Gastroesophageal sphincter (tissue), 4 donors: ENCODE results near the gene MMP20. TPM values are rescaled to one million over a fixed set of nuclear protein-coding genes. Genes with fewer than 3 reads are reported as not detected.

ENCODE experiments used
- ATAC-seq: fragments of 150-250 bp; one replicate; pipeline ENCODE4 v1.9.1; 2016; ENCODE audit warnings: mild to moderate bottlenecking, moderate library complexity
- H3K27ac ChIP-seq, 4 donors: fragments of 200-600 bp; sonication (generic) in 3 of 4; 1 replicate in 3 of 4; 2 replicates in 1 of 4; pipeline ENCODE4 v1.5.1; 2016 to 2019
- H3K27me3 ChIP-seq: fragments of 200-600 bp; sonication (generic); one replicate; pipeline ENCODE4 v1.5.1; 2019
- H3K36me3 ChIP-seq, 2 donors: fragments of 200-600 bp; sonication (generic); one replicate each; pipeline ENCODE4 v1.5.1; 2019; ENCODE audit warnings: control low read depth in 1 of 2
- H3K4me1 ChIP-seq, 3 donors: fragments of 200-600 bp; sonication (generic); 1 replicate in 2 of 3; 2 replicates in 1 of 3; pipeline ENCODE4 v1.5.1; 2016 to 2019; ENCODE audit warnings: control low read depth in 2 of 3
- H3K4me3 ChIP-seq, 2 donors: fragments of 200-600 bp; sonication (generic); one replicate each; pipeline ENCODE4 v1.5.1; 2019; ENCODE audit warnings: mild to moderate bottlenecking in 1 of 2, moderate library complexity in 1 of 2
- H3K9me3 ChIP-seq, 3 donors: fragments of 200-600 bp; sonication (generic); one replicate each; pipeline ENCODE4 v1.5.1; 2017 to 2019; ENCODE audit warnings: control low read depth in 2 of 3
- CTCF ChIP-seq, 4 experiments: fragments of 200-600 bp in 2 of 4; fragments of 450-650 bp in 2 of 4; sonication (generic) in 1 of 4; IDR thresholded peaks; one replicate each; pipeline ENCODE4 v1.5.1; 2017 to 2019; ENCODE audit warnings: antibody characterized with exemption in 4 of 4, mild to moderate bottlenecking in 2 of 4, moderate library complexity in 2 of 4
- EP300 ChIP-seq: sonication (generic); formaldehyde crosslinking; IDR thresholded peaks from one replicate; pipeline ENCODE4 v1.6.1; 2017; ENCODE audit warnings: antibody characterized with exemption, mild to moderate bottlenecking
- POLR2A ChIP-seq, 2 donors: fragments of 450-650 bp; IDR thresholded peaks; one replicate each; pipeline ENCODE4 v1.6.1; 2017; ENCODE audit warnings: antibody characterized with exemption in 2 of 2, mild to moderate bottlenecking in 2 of 2, moderate library complexity in 1 of 2
- POLR2AphosphoS5 ChIP-seq: sonication (generic); formaldehyde crosslinking; IDR thresholded peaks from one replicate; pipeline ENCODE4 v1.6.1; 2017; ENCODE audit warnings: antibody characterized with exemption
- WGBS, 2 donors: methylation state at CpG; one replicate each; pipeline ENCODE4 v1.1.5; 2018; ENCODE audit warnings: low coverage in 1 of 2; 5-methylcytosine and 5-hydroxymethylcytosine counted together
- total RNA-seq, 4 donors: library from RNA; depleted of rRNA; stranded (reverse); fragments of >200 nt; gene quantifications; one replicate each; pipeline ENCODE4 v1.1.0, GENCODE V29; 2016

Gene MMP20
- total RNA-seq, 4 donors from 2014 or later, result not detected

GRCh38 chr11:102614031-102614430 is 11.1 kb downstream of the MMP20 start:
- no peak for ATAC-seq
- no peaks in the 10 kb centered on the region for H3K36me3 ChIP-seq

GRCh38 chr11:102613450-102613849 is 11.7 kb downstream of the MMP20 start:
- Histone ChIP-seq H3K27me3 (no peaks in the 10 kb centered on the region), H3K4me3 (no peak overlapping the region), H3K9me3 (no peaks in the 10 kb centered on the region), H3K4me1 (no peaks in the 10 kb centered on the region), H3K27ac (no peak overlapping the region), H3K36me3 (no peaks in the 10 kb centered on the region)
- no peak for ATAC-seq
- TF ChIP-seq POLR2A (IDR thresholded peaks at IDR 0.05) (no peak), CTCF (IDR thresholded peaks at IDR 0.05) (no peak), POLR2AphosphoS5 (no peak), EP300 (no peak)
- 80% methylated on average over 1 of the region's 1 CpG; no CpG with 5 or more reads in 1 of the 2 donors for WGBS, 2 donors

More at GRCh38 chr11:102614031-102614430, 11.1 kb downstream of the MMP20 start:
- TF ChIP-seq POLR2AphosphoS5 (no peak), POLR2A (IDR thresholded peaks at IDR 0.05) (no peak), EP300 (no peak), CTCF (IDR thresholded peaks at IDR 0.05) (no peak)
- H3K27ac ChIP-seq, result no peak overlapping the region
- no peaks in the 10 kb centered on the region for H3K27me3 ChIP-seq
- H3K4me1 ChIP-seq, result no peaks in the 10 kb centered on the region
- H3K4me3 ChIP-seq, result no peak overlapping the region
- WGBS, 2 donors, result 71 to 100% methylated on average over 1 of the region's 2 CpGs
- H3K9me3 ChIP-seq, result no peaks in the 10 kb centered on the region

GRCh38 chr11:102611291-102611690 is 13.8 kb downstream of the MMP20 start:
- Histone ChIP-seq H3K4me1 (no peaks in the 10 kb centered on the region), H3K36me3 (no peaks in the 10 kb centered on the region), H3K27ac (no peak overlapping the region), H3K27me3 (no peaks in the 10 kb centered on the region), H3K9me3 (no peaks in the 10 kb centered on the region), H3K4me3 (no peak overlapping the region)
- no peak for ATAC-seq
- no peak for TF ChIP-seq POLR2A (IDR thresholded peaks at IDR 0.05)
- WGBS, 2 donors, result 78 to 84% methylated on average over 4 of the region's 4 CpGs

GRCh38 chr11:102610200-102610599 is 14.9 kb downstream of the MMP20 start:
- H3K27ac ChIP-seq, result no peak overlapping the region
- no peak overlapping the region for H3K4me3 ChIP-seq
- no peaks in the 10 kb centered on the region for H3K36me3 ChIP-seq
- no peaks in the 10 kb centered on the region for H3K9me3 ChIP-seq
- no peaks in the 10 kb centered on the region for H3K27me3 ChIP-seq
- TF ChIP-seq CTCF (IDR thresholded peaks at IDR 0.05) (no peak), EP300 (no peak), POLR2A (IDR thresholded peaks at IDR 0.05) (no peak), POLR2AphosphoS5 (no peak)
- H3K4me1 ChIP-seq, result no peaks in the 10 kb centered on the region
- no peak for ATAC-seq
- 76 to 81% methylated on average over 3 to 5 of the region's 7 CpGs for WGBS, 2 donors

GRCh38 chr11:102608699-102609098 is 16.4 kb downstream of the MMP20 start:
- no peak for TF ChIP-seq POLR2A (IDR thresholded peaks at IDR 0.05)
- Histone ChIP-seq H3K4me3 (no peak overlapping the region), H3K36me3 (no peaks in the 10 kb centered on the region), H3K4me1 (no peaks in the 10 kb centered on the region), H3K27me3 (no peaks in the 10 kb centered on the region), H3K27ac (no peak overlapping the region), H3K9me3 (no peaks in the 10 kb centered on the region)
- WGBS, 2 donors, result 74 to 76% methylated on average over 3 of the region's 3 CpGs
- ATAC-seq, result no peak

- H3K4me1 ChIP-seq, result peaks cover 0 to under 1% (median 0%) of the 10 kb centered on the region in 3 donors
- WGBS, 2 donors, result 85 to 94% methylated on average over 2 to 3 of the region's 3 CpGs
- H3K36me3 ChIP-seq, result no peaks in the 10 kb centered on the region
- no peak overlapping the region for H3K4me3 ChIP-seq
- no peak for ATAC-seq
- no peaks in the 10 kb centered on the region for H3K27me3 ChIP-seq
- TF ChIP-seq EP300, result no peak
- no peak for TF ChIP-seq POLR2AphosphoS5
- no peak for TF ChIP-seq POLR2A (IDR thresholded peaks at IDR 0.05)
- no peak for TF ChIP-seq CTCF (IDR thresholded peaks at IDR 0.05)
- H3K9me3 ChIP-seq, result no peaks in the 10 kb centered on the region
- no peak overlapping the region for H3K27ac ChIP-seq
Observed at GRCh38 chr11:102604875-102605274, 20.3 kb downstream of the MMP20 start.
